Measurements from ENCODE around the gene ANKRD23. TPM values are rescaled to one million over a fixed set of nuclear protein-coding genes. Genes with fewer than 3 reads are reported as not detected.

Gene ANKRD23
- total RNA-seq, 2 experiments from 2014 or later, result 6.2 to 10.4 TPM

GRCh38 chr2:96887493-96888012 is 43.7 kb upstream of the ANKRD23 start:
- no peak for TF ChIP-seq CTCF (IDR thresholded peaks at IDR 0.05)
- no peaks in the 10 kb centered on the region for H3K27me3 ChIP-seq (ENCODE audit: control insufficient read depth in 1 of 2, insufficient read depth in 2 of 2, low read length in 2 of 2)
- peak overlapping the region; percentile 68 for H3K27ac Mint-ChIP-seq
- no peak overlapping the region for H3K4me3 Mint-ChIP-seq
- ChIA-PET POLR2A (interaction anchor here (1.1 to 1.2 kb wide), 2 partner anchors 17 to 19 kb away, joined by 3 to 5 read pairs; no protein-coding TSS in a partner anchor), CTCF (no interaction called here)
- H3K36me3 ChIP-seq (ENCODE audit: insufficient read depth, low read length), result no peaks in the 10 kb centered on the region
- no peaks in the 10 kb centered on the region for H3K9me3 ChIP-seq (ENCODE audit: control insufficient read depth in 1 of 2, insufficient read depth in 1 of 2, low read length in 2 of 2)
- no peaks in the 10 kb centered on the region for H3K9me3 Mint-ChIP-seq
- no peaks in the 10 kb centered on the region for H3K27me3 Mint-ChIP-seq
- intact Hi-C loops (cut with DNase I, micrococcal nuclease), result no loop called here
- H3K36me3 Mint-ChIP-seq (ENCODE audit: low read depth), result no peaks in the 10 kb centered on the region
- no peak overlapping the region for H3K4me3 ChIP-seq (ENCODE audit: low read length)
- ATAC-seq (ENCODE audit: poor library complexity), result no peak
- DNase-seq, result no peak
- peaks cover 39% of the 10 kb centered on the region for H3K4me1 ChIP-seq (ENCODE audit: insufficient read depth, low read length)
- peaks cover 49% of the 10 kb centered on the region for H3K4me1 Mint-ChIP-seq (ENCODE audit: low read depth)
- H3K27ac ChIP-seq (ENCODE audit: low read depth in 1 of 2, low read length in 2 of 2), result no peak overlapping the region

- intact Hi-C loops (cut with DNase I, micrococcal nuclease), result no loop called here
- Mint-ChIP-seq H3K9me3 (no peaks in the 10 kb centered on the region), H3K27ac (no peak overlapping the region), H3K4me3 (no peak overlapping the region), H3K27me3 (no peaks in the 10 kb centered on the region), H3K36me3 (ENCODE audit: low read depth) (no peaks in the 10 kb centered on the region), H3K4me1 (ENCODE audit: low read depth) (peaks cover 31% of the 10 kb centered on the region)
- no peak overlapping the region for H3K27ac ChIP-seq (ENCODE audit: low read depth in 1 of 2, low read length in 2 of 2)
- TF ChIP-seq CTCF (IDR thresholded peaks at IDR 0.05), result no peak
- ATAC-seq (ENCODE audit: poor library complexity) (no peak), DNase-seq (peak in 2 of 14 experiments; percentile 61 to 71)
- no peaks in the 10 kb centered on the region for H3K27me3 ChIP-seq (ENCODE audit: control insufficient read depth in 1 of 2, insufficient read depth in 2 of 2, low read length in 2 of 2)
- no peak overlapping the region for H3K4me3 ChIP-seq (ENCODE audit: low read length)
- no peaks in the 10 kb centered on the region for H3K9me3 ChIP-seq (ENCODE audit: control insufficient read depth in 1 of 2, insufficient read depth in 1 of 2, low read length in 2 of 2)
- peaks cover 20% of the 10 kb centered on the region for H3K4me1 ChIP-seq (ENCODE audit: insufficient read depth, low read length)
- ChIA-PET POLR2A (interaction anchor here (0.8 kb wide), 1 partner anchor 28 kb away, joined by 3 read pairs; the partner anchor contains the start of gene ANKRD39), CTCF (interaction anchor here (0.5 kb wide), 1 partner anchor 9 kb away, joined by 3 read pairs; no protein-coding TSS in a partner anchor)
- H3K36me3 ChIP-seq (ENCODE audit: insufficient read depth, low read length), result no peaks in the 10 kb centered on the region
Measured at GRCh38 chr2:96885432-96886347, 41.9 kb upstream of the ANKRD23 start.

GRCh38 chr2:96884299-96885094 is 40.7 kb upstream of the ANKRD23 start:
- Mint-ChIP-seq H3K4me1 (ENCODE audit: low read depth) (peaks cover 25% of the 10 kb centered on the region), H3K9me3 (no peaks in the 10 kb centered on the region), H3K36me3 (ENCODE audit: low read depth) (no peaks in the 10 kb centered on the region), H3K4me3 (no peak overlapping the region), H3K27me3 (no peaks in the 10 kb centered on the region), H3K27ac (no peak overlapping the region)
- Histone ChIP-seq H3K36me3 (ENCODE audit: insufficient read depth, low read length) (no peaks in the 10 kb centered on the region), H3K4me1 (ENCODE audit: insufficient read depth, low read length) (peaks cover 15% of the 10 kb centered on the region), H3K9me3 (ENCODE audit: control insufficient read depth in 1 of 2, insufficient read depth in 1 of 2, low read length in 2 of 2) (no peaks in the 10 kb centered on the region), H3K4me3 (ENCODE audit: low read length) (no peak overlapping the region), H3K27me3 (ENCODE audit: control insufficient read depth in 1 of 2, insufficient read depth in 2 of 2, low read length in 2 of 2) (no peaks in the 10 kb centered on the region), H3K27ac (ENCODE audit: low read depth in 1 of 2, low read length in 2 of 2) (no peak overlapping the region)
- intact Hi-C loops (cut with DNase I, micrococcal nuclease), result no loop called here
- ATAC-seq (ENCODE audit: poor library complexity) (no peak), DNase-seq (no peak)
- TF ChIP-seq CTCF (IDR thresholded peaks at IDR 0.05), result no peak
- ChIA-PET POLR2A (interaction anchor here (0.8 kb wide), 1 partner anchor 27 kb away, joined by 3 read pairs; the partner anchor contains the start of gene ANKRD39), CTCF (interaction anchor here (1.1 kb wide), 1 partner anchor 26 kb away, joined by 4 read pairs; the partner anchor contains the start of gene ANKRD39)

Measured in CD4-positive, alpha-beta T cell (primary cell).